NCI-H1417 (cell line): Measurements from ENCODE around the gene PNRC1.
"Not testable (repeated sequence)": the region's sequence is repeated elsewhere in the genome, so short reads cannot be mapped to it uniquely, and the experiment has no call there.

ENCODE experiments used
- DNase-seq, 3 experiments: peaks; one replicate each; lab custom pipeline; 2025; lab: John Stamatoyannopoulos, UW

The PNRC1 gene

DNA sequence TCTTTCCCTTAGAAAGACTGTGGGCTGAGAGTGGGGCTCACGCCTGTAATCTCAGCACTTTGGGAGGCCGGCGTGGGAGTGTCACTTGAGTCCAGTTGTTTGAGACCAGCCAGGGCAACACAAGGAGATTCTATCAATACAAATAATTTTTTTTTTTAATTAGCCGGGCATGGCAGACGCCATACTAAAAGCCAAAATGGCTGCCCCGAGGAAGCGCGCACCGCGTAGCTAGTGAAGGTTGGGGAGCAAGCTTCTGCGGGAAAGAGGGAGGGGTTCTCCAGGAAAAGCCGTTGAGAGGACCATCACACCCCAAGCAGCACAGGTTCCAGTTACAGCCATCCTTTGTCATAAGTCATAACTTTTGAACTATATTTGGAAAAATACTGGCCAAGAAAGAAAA lies 21.3 kb upstream of the PNRC1 start:
- DNase-seq, result no peak

DNA sequence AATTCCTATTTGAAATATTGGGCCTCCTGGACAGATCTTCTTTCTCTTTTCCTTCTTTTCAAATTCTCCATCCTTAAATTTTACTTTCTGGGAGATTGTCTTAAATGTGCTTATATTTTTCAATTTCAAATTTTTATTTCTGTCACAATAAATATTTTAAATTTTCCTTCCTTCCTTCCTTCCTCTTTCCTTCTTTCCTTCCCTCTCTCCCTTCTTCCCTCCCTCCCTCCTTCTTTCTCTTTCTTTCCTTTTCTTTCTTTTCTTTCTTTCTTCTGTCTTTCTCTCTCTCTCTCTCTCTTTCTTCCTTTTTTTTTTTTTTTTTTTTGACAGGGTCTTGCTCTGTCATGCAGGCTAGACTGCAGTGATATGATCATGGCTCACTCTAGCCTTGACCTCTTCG lies 16.7 kb upstream of the PNRC1 start:
- no peak for DNase-seq

DNA sequence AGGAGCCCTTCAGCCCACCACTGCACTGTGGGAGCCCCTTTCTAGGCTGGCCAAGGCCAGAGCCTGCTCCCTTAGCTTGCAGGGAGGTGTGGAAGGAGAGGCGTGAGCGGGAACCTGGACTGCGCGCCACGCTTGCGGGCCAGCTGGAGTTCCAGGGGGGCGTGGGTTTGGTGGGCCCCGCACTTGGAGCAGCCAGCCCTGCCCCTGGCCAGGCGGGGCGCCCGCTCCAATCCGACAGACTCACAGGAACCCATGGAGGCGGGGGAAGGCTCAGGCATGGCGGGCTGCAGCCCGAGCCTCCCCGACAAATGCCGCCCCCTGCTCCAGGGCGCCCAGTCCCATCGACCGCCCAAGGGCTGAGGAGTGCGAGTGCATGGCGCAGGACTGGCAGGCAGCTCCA lies 15.6 kb upstream of the PNRC1 start:
- not testable (repeated sequence) for DNase-seq

DNA sequence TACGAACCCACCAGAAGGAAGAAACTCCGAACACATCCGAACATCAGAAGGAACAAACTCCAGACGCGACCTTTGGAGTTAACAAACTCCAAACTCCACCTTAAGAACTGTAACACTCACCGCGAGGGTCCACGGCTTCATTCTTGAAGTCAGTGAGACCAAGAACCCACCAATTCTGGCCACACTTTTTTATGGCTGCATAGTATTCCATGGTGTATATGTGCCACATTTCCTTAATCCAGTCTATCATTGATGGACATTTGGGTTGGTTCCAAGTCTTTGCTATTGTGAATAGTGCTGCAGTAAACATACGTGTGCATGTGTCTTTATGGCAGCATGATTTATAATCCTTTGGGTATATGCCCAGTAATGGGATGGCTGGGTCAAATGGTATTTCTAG lies 14.4 kb upstream of the PNRC1 start:
- not testable (repeated sequence) for DNase-seq

DNA sequence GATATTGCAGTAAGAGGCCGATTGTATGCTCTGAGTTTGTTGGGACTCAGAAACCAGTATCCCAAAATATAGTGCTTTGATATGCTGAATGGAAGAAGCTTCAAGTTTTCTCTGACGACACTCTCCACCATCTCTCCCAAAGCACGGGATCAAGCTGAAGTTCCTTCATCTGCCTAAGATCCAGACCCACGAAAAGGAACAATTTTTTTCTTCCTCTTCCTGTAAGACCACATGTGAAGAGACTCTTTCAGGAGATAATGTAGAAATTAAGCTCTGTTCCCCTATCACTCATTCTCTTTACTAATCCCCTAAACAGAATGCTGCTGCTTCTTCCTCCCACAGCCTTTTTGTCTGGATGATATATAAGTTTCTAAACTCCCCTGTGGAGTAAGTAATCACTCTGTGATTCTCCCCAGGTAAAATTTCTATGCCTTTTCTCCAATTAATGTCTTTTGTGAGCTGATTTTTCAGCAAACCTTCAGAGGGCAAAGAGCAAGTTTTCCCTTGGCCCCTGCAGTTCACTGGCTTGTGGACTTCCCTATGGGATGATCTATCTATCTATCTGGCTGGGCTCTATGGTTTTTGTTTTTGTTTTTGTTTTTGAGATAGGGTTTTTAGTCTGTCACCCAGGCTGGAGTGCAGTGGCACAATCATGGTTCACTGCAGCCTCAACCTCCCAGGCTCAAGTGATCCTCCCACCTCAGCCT lies 13.5 kb upstream of the PNRC1 start:
- no peak for DNase-seq

DNA sequence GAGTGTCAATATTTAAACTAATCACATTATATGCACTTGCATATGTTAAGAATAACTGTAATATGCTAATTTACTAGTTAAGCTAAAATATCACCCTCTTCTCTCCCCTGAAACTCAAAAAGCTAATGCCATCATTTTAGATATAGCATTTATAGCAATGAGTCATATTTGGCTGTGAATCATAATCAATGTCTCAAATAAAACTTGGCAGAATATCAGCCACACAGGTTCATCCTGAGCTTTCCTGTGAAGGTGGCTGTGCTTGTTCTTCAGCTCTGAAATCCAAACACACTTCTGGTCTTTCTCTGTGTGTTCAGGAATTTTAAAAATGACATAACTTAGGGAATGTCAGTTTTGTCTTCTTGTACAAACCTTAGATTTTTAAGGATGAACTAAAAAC lies 12.8 kb upstream of the PNRC1 start:
- no peak for DNase-seq

DNA sequence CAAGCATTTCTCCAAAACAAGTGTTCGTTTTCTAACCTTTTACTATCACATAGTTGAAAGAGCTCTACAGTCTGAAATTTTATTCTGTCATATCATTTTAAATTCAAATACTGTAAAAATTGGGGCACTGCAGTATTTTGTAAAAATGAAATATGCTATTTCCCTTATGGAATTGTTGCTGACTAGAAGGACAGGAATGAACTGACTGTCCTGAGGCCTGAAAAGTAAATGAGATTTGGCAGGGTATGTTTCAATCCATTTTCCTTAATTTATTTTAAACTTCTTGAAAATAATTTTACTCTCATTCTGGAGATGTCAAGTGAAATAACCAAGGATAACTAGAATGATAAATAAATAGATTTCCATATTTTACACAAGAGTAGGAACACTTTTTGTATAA lies 11.9 kb upstream of the PNRC1 start:
- DNase-seq, result no peak

DNA sequence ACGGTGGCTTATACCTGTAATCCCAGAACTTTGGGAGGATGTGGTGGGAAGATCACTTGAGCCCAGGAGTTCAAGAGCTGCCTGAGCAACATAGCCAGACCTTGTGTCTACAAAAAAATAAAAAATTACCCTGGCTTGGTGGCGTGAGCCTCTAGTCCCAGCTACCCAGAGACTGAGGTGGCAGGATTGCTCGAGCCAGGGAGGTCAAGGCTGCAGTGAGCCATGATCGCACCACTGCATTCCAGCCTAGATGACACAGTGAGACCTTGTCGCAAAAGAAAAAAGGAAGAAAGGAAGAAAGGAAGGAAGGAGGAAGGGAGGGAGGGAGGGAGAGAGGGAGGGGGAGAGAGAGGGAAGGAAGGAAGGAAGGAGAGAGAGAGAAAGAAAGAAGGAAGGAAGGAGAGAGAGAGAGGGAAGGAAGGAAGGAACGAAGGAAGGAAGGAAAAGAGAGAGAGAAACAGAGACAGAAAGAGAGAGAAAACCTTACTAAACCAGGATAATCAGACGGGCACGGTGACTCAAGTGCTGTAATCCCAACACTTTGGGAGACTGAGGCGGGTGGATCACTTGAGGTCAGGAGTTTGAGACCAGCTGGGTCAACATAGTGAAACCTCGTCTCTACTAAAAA lies 10.9 kb upstream of the PNRC1 start:
- DNase-seq, result no peak

DNA sequence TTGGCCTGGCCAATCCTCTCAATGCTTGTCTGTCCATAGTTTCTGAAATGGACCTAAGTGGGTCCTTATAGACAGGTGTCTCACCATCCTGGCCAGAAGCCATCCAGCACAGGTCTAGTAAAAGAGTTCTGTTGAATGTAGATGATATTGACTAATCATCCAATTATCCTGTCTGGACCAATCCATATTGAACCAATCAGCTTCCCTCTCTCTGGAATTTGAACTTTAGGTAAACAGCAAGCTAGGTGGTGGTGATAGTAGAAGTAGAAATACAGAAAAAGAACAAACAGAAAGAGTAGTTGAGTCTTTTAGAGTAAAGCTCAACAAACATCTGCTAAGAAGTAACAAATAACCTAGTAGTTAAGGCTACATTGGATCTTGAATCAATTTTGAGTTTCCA lies 9.5 kb upstream of the PNRC1 start:
- peak in 1 of 3 experiments; percentile 18 for DNase-seq

DNA sequence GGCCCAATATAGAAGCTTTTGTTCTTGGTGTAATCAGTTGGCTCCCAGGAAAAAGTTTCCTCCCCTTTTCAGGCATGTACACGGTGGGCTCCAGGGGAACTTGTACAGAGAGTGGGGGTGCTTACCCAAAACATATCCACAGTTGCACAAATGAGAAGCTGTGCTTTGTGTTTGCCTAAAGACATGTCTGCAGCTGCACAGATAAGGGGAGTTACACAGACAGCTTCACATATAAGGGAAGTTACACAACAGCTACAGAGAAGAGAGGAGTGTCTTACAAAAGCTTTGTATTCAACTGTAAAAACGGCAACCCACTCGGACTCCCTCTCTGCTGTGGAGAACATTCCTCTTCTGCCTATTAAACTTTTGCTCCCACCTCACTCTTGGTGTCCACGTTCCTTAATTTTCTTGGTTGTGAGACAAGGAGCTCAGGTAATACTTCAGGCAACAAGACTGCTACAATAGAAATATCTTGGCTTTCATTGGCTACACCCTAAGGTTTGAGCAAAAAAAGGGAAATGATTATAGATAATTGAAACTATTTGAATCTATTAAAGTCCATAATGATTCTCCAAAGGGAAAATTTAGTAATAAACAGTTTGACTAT lies 7.4 kb upstream of the PNRC1 start:
- peak in 1 of 3 experiments; percentile 2 for DNase-seq

DNA sequence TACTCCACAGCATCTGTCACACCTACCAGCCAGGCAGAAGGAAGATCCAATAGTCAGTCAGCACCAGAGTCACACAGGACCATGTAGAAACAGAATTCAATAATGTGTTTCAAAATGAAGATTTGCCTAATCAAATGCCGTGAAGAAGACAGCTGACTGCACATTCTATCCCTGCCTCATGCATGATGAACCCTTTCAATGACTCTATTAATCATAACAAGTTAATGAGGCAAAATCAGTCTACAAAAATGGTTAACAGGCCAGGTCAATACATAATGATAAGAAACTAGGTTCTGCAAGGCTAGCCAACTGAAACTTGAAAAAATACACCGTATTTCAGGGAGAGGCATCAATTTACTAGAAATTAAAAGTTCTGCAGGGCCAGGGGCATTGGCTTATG lies 6.7 kb upstream of the PNRC1 start:
- no peak for DNase-seq

DNA sequence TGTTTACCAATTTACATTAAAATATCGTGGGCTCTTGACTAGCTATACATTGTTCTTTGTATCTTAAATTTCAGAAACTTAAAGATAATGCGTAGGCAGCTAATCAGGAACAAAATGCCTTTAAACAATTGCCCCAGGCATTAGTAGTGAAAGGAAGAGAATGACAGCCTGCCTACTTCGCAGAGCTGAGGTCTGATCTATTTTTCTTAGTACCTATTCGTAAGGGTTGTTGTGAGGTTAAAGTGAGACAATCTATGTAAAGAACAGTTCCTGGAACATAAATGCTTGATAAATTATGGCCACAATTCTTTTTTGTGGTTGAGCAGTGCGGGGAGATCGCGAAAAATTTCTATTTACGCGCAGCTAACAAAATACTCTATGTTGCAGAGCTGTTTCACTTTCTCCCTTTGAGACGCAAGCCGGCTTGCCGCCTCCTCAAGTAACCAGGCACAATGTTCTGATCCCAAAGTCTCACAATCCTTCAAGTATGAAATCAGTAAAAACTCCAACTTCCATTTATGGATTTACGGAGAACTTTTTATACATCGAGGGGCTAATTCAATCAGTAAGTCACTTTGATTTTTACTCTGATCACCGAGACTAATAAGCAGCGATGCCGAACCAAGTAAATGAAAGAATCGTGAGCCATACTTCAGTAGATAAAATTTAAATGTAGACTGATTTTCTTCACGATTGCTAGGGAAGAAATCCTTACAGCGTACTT lies 878 bp upstream of the PNRC1 start:
- peak; percentile 59 to 82 (median 71) for DNase-seq

DNA sequence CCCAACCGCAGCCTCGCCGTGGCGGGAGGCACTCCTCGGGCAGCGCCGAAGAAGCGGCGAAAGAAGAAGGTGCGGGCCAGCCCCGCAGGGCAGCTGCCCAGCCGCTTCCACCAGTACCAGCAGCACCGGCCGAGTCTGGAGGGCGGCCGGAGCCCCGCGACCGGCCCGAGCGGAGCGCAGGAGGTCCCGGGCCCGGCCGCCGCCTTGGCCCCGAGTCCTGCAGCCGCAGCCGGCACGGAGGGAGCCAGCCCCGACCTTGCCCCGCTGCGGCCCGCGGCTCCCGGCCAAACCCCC lies 525 bp downstream of the PNRC1 start:
- no peak for DNase-seq

DNA sequence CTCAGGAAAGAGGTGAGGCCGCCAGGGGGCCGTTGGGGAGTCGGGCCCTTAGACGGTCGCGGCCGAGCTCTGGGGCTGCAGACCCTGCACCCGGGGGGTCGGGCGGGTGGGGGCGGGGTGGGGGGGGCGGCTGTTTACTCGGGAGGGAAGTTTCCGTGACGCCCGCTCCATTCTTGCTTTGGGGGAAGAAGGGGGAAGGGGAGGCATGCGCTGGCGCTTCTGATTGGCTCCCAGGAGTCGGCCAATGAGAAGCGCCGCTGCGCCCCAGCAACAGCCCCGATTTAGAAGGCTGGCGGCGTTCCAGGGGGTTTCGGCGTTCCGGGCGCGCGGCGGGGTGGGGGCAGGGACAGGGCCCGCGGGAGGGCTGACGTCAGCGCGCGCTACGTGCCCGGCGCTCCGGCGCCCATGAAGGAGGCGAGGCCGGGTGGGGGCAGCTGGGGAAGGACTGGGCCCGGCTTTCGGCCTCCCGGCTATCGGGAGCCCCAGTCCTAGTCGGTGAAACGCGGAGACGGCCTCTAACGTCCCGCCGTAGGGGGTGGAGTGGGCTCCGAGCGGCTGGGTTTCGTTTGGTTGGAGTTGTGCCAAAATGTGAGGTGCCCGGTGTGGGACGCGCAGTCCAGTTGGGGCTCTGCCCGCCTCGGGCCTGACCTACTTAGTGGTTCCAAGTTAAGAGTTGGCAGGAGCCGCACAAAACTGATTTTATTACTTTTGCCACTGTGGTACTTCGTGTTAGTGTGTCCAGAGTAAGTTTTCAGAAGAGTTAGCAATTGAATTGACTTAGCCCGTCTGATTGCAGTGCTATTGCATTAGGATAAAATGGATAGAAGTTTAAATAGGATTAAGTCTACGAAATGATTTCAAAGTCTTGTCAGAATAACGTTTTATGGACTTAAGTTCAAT lies 1.1 kb downstream of the PNRC1 start:
- DNase-seq, result peak; percentile 93 to 97 (median 95)

DNA sequence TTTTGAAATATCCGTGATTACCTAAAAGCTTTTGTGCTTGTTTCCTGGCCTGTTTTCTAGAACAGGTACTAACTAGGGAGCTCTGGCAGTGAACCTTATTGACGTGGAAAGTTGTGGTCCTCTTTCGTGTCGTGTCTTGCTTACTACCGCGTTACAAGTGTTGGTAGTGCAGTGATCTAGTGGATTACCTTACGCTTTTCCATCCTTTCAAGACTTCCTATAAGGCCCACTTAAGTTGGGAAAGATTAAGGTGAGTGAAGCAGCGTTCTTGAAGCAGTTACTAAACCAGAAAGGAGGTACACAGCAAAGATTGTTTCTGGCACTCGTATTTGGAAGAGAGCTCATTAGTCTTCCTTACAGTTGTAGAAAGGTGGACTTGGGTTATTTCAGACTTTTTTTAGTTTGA lies 1.9 kb downstream of the PNRC1 start:
- DNase-seq, result peak in 2 of 3 experiments; percentile 7 to 41

DNA sequence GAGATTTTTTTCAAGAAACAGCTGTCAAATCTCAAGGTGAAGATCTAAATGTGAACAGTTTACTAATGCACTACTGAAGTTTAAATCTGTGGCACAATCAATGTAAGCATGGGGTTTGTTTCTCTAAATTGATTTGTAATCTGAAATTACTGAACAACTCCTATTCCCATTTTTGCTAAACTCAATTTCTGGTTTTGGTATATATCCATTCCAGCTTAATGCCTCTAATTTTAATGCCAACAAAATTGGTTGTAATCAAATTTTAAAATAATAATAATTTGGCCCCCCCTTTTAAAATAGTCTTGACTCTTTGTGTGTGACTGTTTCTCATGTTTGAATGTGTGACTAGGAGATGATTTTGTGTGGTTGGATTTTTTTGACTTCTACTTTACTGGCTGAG lies 4.0 kb downstream of the PNRC1 start:
- DNase-seq, result no peak

DNA sequence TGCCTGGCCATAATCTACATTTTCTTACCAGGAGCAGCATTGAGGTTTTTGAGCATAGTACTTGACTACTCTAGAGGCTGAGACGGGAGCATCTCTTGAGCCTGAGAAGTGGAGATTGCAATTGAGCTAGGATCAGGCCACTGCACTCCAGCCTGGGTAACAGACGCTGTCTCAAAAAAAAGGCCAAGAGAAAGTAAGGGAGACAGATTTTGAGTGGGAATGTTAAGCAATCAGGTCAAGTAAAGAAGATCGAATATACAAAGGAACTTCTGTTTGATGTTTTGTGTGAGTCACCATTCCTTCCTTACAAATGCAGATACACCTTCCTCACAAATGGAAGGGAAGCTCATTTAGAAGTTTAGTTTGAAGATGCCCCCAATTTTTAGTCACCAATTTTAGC lies 4.4 kb downstream of the PNRC1 start:
- peak in 1 of 3 experiments; percentile 7 for DNase-seq

DNA sequence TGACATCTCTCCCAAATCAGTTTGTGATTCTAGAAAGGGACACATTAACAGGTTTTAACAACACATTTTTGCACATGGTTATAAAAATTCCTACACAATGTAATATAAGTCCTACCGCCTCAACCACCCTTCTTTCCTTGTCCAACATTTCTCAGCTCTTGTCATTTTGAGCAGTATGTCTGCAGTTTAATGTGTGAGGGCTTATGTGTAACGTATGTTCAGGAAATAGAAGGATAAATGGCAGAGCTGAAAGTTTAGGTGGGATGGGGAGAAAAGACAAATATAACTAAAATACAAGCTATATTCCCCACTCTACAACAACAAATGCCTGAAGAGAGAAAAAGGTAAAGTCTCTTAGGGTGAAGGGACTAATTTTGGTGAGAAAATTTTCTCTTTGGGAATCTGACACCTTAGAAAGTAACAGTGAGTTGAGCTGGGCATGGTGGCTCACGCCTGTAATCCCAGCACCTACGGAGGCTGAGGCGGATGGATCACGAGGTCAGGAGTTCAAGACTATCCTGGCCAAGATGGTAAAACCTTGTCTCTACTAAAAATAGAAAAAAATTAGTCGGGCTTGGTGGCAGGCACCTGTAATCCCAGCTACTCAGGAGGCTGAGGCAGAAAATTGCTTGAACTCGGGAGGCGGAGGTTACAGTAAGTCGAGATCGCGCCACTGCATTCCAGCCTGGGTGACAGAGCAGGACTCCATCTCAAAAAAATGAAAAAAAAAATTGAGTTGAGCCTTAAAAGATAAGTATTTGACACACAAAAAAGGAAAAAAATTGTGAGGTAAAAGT lies 5.1 kb downstream of the PNRC1 start:
- DNase-seq, result no peak

DNA sequence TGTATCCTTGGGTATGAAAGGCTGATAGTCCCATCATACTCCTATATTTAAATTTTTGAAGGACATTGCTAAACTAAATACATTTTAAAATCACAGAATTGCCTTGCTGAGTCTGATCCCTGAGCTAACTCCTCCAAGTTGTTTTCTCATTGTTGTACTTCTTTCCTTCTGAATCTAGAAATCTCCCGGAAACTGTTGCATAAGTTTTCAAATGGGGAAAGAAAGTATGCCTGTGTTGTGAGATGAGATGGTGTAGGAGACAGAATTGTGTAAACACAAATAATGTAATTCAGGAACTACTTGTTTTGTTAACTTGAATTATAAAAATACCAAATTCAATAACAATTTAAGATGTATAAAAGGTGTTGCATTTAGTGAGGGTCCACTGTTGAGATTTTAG lies 7.3 kb downstream of the PNRC1 start:
- no peak for DNase-seq

DNA sequence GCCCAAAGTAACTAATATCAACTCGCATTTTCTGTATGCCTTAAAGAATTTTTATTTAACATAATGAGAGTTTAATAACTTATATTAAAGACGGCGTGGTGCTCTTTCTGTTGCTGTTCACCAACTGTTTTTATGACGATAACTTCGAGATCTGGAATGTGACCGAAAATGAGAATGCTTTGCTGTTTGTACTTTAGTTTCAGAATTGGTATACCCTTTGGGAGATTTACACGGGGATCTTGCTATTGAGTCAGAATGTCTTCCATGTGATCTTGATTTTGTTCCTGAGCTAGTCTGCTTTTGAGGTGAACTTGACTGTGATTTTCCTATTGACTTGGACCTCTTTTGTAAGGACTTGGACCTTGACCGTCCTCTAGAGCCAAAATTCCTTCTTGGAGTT lies 17.9 kb downstream of the PNRC1 start:
- DNase-seq, result no peak

DNA sequence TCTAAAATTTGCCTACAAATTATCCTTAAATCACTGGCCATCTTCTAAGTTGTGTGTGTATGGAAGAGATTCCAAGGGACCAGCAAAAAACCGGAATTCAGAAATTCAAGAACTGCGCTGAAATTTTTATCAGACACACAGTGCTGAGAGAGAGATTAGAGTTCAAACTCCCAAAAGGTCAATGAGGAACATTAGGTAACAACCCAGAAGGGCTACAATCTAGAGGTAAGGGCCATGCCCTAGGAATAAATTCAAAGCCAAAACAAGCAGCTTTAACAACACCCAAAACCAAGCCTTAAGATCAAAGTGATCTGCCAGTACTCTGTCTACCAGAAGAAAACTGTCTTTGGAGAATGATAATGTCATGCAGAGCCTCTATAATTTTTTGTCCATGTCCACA lies 19.6 kb downstream of the PNRC1 start:
- no peak for DNase-seq
